DMS53 treated with DMSO at 0.1 percent for 48 hours (cell line): ENCODE measurements around the gene HTT.
"Not testable (repeated sequence)": the region's sequence is repeated elsewhere in the genome, so short reads cannot be mapped to it uniquely, and the experiment has no call there.

Experiments used
- DNase-seq: peaks from one replicate; lab custom pipeline; 2025; ENCODE audit not compliant: unreplicated experiment; lab: John Stamatoyannopoulos, UW

Gene HTT

GRCh38 chr4:3044870-3045819, 29.3 kb upstream of the HTT start:
- DNase-seq: peak; percentile 97

GRCh38 chr4:3046162-3046561, 28.3 kb upstream of the HTT start:
- peak; percentile 18 for DNase-seq

GRCh38 chr4:3046623-3047022, 27.9 kb upstream of the HTT start:
- no peak for DNase-seq

- peak; percentile 95 for DNase-seq
These were observed 26.8 kb upstream of the HTT start for GRCh38 chr4:3047464-3048286.

- DNase-seq: not testable (repeated sequence)
These were observed 23.2 kb upstream of the HTT start for GRCh38 chr4:3051141-3051897.

GRCh38 chr4:3054169-3054759, 20.2 kb upstream of the HTT start:
- no peak for DNase-seq

GRCh38 chr4:3059943-3060342, 14.5 kb upstream of the HTT start:
- DNase-seq: no peak

- DNase-seq: no peak
These were observed 13.5 kb upstream of the HTT start for GRCh38 chr4:3060946-3061345.

- DNase-seq: no peak
These were observed 12.0 kb upstream of the HTT start for GRCh38 chr4:3062471-3062870.

GRCh38 chr4:3065551-3065950, 8.9 kb upstream of the HTT start:
- no peak for DNase-seq

GRCh38 chr4:3066836-3067400, 7.6 kb upstream of the HTT start:
- no peak for DNase-seq

GRCh38 chr4:3067473-3068001, 6.9 kb upstream of the HTT start:
- DNase-seq: no peak

- no peak for DNase-seq
These were observed 4.8 kb upstream of the HTT start for GRCh38 chr4:3069661-3070199.

GRCh38 chr4:3070709-3071500, 3.6 kb upstream of the HTT start:
- no peak for DNase-seq

GRCh38 chr4:3071811-3072210, 2.7 kb upstream of the HTT start:
- DNase-seq: no peak

- DNase-seq: no peak
These were observed 1.1 kb upstream of the HTT start for GRCh38 chr4:3073158-3074077.

GRCh38 chr4:3074846-3075651, 568 bp downstream of the HTT start:
- DNase-seq: peak; percentile 58
